HFFc6 (cell line): Measurements from ENCODE around the gene MDFI. TPM values are rescaled to one million over a fixed set of nuclear protein-coding genes. Genes with fewer than 3 reads are reported as not detected.

Source experiments
- DNase-seq: peaks from one replicate; pipeline ENCODE4 v3.0.0-alpha.2; 2018
- H3K27ac Mint-ChIP-seq: 2 replicates; pipeline ENCODE4 v1.8.0; 2020; ENCODE audit warnings: mild to moderate bottlenecking, mixed read lengths
- H3K27me3 Mint-ChIP-seq: 2 replicates; pipeline ENCODE4 v1.8.0; 2021; ENCODE audit warnings: mild to moderate bottlenecking, moderate library complexity, mixed read lengths; ENCODE audit not compliant: insufficient read depth
- H3K36me3 Mint-ChIP-seq: 2 replicates; pipeline ENCODE4 v1.8.0; 2021; ENCODE audit warnings: low read depth, mixed read lengths
- H3K4me1 Mint-ChIP-seq: 2 replicates; pipeline ENCODE4 v1.8.0; 2020; ENCODE audit warnings: low read depth, mixed read lengths
- H3K4me3 Mint-ChIP-seq: 2 replicates; pipeline ENCODE4 v1.8.0; 2020; ENCODE audit warnings: mild to moderate bottlenecking, moderate library complexity, mixed read lengths
- H3K9me3 Mint-ChIP-seq: 2 replicates; pipeline ENCODE4 v1.8.0; 2020; ENCODE audit warnings: mild to moderate bottlenecking, mixed read lengths
- total RNA-seq, 6 experiments: library from RNA; stranded (reverse); fragmentation: NEBNext Ultra II Directional; extraction: Animal tissue kit (Norgen Biotek cat#: 25700); gene quantifications; 2 replicates in 1 of 6; 3 replicates in 5 of 6; pipeline ENCODE4 v1.2.3, GENCODE V29; 2021
- TF ChIP-seq, protein P1 (sequence below): fragments of 200-600 bp; sonication (generic); IDR thresholded peaks from 2 replicates; pipeline ENCODE4 v1.5.0; 2021; ENCODE audit warnings: antibody characterized with exemption, mild to moderate bottlenecking

The MDFI gene
- total RNA-seq, 6 experiments from 2014 or later = 0.38 to 0.96 TPM; not detected in 4

DNA sequence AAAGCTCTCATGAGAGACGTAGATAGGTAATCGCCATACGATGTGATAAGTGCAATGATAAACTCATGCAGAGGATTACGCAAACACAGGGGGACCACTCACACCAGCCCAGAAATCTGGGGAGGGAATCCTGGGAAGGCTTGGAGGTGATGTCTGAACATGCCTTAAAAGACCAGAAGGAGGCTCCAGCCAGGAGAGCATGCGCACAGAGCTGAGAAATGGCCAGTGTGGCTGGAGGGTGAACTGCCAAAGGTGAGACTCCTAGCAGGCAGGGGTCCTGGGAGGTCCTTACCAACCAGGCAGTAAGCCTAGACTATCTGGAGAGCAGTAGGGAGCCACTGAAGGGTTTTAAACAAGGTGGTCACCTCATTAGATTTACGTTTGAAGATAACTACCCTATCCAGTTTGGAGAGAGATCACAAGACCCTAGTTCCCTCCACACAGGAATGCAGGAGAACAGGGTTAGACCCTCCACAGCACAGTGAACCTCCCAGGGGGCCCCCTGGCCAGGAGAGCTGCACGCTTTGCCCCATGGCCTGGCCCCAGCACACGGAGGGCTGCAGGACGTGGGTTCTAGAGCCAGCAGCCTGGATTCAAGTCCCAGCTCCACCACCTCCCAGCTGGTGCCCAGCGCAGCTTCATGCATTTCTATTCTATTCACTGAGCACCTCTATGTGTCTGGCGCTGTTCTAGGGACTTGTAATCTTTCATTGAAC is 13.1 kb downstream of the MDFI start:
- H3K4me1 Mint-ChIP-seq = peaks cover 6% of the 10 kb centered on the region; the same call in 1 of the 2 replicates
- H3K27ac Mint-ChIP-seq = no peak overlapping the region
- H3K4me3 Mint-ChIP-seq = no peak overlapping the region
- DNase-seq = no peak
- H3K9me3 Mint-ChIP-seq = no peaks in the 10 kb centered on the region
- H3K27me3 Mint-ChIP-seq = peaks cover 31% of the 10 kb centered on the region
- TF ChIP-seq, protein P1, sequence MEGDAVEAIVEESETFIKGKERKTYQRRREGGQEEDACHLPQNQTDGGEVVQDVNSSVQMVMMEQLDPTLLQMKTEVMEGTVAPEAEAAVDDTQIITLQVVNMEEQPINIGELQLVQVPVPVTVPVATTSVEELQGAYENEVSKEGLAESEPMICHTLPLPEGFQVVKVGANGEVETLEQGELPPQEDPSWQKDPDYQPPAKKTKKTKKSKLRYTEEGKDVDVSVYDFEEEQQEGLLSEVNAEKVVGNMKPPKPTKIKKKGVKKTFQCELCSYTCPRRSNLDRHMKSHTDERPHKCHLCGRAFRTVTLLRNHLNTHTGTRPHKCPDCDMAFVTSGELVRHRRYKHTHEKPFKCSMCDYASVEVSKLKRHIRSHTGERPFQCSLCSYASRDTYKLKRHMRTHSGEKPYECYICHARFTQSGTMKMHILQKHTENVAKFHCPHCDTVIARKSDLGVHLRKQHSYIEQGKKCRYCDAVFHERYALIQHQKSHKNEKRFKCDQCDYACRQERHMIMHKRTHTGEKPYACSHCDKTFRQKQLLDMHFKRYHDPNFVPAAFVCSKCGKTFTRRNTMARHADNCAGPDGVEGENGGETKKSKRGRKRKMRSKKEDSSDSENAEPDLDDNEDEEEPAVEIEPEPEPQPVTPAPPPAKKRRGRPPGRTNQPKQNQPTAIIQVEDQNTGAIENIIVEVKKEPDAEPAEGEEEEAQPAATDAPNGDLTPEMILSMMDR = no peak
- no peaks in the 10 kb centered on the region for H3K36me3 Mint-ChIP-seq

DNA sequence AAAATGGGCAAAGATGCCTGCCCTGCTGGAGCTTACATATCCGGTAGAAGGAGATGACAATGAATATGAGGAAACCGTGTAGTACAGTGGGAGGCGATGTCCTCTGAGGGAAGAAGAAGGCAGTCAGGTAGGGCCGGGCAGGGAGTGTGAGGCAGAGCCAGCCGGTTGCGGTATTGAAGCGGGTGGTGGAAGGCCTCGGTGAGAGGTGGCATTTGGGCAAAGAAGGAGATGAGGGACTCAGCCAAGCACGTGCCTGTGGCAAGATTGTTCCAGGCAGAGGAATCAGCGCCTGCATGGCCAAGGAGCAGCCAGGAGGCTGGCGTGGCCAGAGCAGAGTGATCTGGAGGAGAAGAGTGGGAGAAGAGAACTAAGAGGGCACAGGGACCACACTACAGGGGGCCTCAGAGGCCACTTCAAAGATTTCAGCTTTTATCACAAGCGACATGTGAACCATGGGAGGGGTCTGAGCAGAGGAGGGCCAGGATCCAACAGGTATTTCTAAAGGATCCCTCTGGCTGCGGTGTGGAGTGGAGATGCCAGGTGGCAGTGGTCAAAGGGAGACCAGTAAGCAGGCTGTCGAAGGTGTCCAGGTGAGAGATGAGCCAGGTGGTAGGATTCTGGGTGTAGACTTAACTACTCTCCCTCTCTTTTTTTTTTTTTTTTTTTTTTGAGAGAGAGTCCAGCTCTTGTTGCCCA is 13.8 kb downstream of the MDFI start:
- Mint-ChIP-seq H3K4me3 (no peak overlapping the region), H3K27me3 (peaks cover 25% of the 10 kb centered on the region), H3K36me3 (no peaks in the 10 kb centered on the region), H3K9me3 (no peaks in the 10 kb centered on the region), H3K27ac (no peak overlapping the region), H3K4me1 (peaks cover 7% of the 10 kb centered on the region; the same call in 1 of the 2 replicates)
- TF ChIP-seq, protein P1 = no peak
- no peak for DNase-seq

DNA sequence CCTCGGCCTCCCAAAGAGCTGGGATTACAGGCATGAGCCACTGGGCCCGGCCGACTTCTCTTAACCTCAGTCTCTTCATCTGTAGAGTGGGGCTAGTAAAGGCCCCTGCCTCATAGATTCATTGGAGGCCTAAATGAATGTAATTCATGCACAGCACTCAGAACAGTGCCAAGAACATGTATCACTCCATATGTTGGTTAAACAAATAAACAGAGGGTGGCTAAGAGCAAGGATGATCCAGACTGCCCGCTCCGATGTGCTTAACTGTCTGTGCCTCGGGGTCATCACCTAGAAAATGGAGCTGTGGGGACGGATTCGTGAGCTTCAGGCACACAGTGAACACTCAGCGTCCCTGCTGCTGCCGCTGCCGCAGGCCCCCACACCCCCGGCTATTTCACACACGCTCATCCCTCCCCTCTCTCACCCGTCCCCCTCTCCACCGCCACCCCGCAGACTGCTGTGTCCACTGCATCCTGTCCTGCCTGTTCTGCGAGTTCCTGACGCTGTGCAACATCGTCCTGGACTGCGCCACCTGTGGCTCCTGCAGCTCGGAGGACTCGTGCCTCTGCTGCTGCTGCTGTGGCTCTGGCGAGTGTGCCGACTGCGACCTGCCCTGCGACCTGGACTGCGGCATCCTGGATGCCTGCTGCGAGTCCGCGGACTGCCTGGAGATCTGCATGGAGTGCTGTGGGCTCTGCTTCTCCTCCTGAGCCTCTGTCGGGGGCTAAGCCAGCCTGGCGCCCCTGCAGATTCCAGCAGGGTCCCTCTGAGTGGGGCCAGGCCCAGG is 14.8 kb downstream of the MDFI start:
- no peak overlapping the region for H3K4me3 Mint-ChIP-seq
- TF ChIP-seq, protein P1 = no peak
- no peak overlapping the region for H3K27ac Mint-ChIP-seq
- peaks cover 32% of the 10 kb centered on the region for H3K27me3 Mint-ChIP-seq
- H3K4me1 Mint-ChIP-seq = peaks cover 7% of the 10 kb centered on the region; the same call in 1 of the 2 replicates
- H3K9me3 Mint-ChIP-seq = no peaks in the 10 kb centered on the region
- H3K36me3 Mint-ChIP-seq = no peaks in the 10 kb centered on the region
- no peak for DNase-seq

DNA sequence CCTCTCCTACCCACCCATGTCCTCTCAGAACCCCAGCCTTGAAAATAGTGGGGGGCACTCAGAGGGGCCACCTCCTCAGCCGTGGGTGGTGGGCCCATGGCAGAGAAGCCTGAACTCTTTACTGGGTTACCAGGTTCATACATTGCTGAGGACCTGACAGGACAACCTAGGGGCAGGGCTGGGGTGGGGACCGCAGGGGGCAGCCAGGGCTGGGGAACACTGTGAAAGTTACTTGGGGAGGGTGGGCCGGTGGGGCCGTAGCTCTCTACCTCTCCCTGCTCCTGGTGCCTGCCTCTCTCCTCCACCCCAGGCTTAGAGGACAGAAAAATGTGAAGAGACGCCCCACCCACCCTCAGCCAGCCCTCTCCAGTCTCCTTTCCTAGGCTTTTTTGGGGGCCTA is 15.4 kb downstream of the MDFI start:
- Mint-ChIP-seq H3K27ac (no peak overlapping the region), H3K9me3 (no peaks in the 10 kb centered on the region), H3K36me3 (no peaks in the 10 kb centered on the region), H3K4me1 (peaks cover 7% of the 10 kb centered on the region; the same call in 1 of the 2 replicates), H3K27me3 (peaks cover 33% of the 10 kb centered on the region), H3K4me3 (no peak overlapping the region)
- no peak for DNase-seq
- TF ChIP-seq, protein P1 = no peak

DNA sequence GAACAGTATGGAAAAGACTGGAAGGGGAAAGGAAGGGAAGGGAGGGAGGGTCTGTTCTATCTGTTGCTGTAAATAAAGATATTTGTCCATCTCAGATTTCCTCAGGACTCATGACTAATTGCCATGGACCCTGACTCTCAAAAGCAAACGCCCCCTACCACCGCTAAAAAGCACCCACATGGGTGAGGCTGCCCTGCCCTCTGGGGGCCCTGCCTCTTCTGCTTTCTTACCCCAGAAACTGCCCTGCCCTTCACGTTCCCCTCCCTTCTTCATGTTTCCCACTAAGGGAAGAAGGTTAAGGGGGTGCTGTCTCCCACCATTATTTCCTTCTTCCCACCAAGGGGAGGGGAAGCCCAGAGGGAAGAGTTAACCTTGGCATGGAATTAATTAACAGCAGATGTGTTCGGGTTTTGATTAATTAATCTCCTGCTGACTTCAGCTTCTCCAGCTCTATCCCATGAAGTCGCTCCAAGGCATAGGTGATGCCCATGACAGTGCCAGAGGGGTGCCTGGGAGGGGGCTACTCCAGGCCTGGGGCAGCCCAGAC is 16.0 kb downstream of the MDFI start:
- peaks cover 36% of the 10 kb centered on the region for H3K27me3 Mint-ChIP-seq
- no peaks in the 10 kb centered on the region for H3K36me3 Mint-ChIP-seq
- DNase-seq = no peak
- H3K27ac Mint-ChIP-seq = no peak overlapping the region
- no peaks in the 10 kb centered on the region for H3K9me3 Mint-ChIP-seq
- H3K4me1 Mint-ChIP-seq = peaks cover 7% of the 10 kb centered on the region; the same call in 1 of the 2 replicates
- no peak overlapping the region for H3K4me3 Mint-ChIP-seq
- TF ChIP-seq, protein P1 = no peak
